ENCODE data around the gene NFATC2IP. TPM values are rescaled to one million over a fixed set of nuclear protein-coding genes. Genes with fewer than 3 reads are reported as not detected.
"Not testable (repeated sequence)": the region's sequence is repeated elsewhere in the genome, so short reads cannot be mapped to it uniquely, and the experiment has no call there.

NFATC2IP gene
- total RNA-seq, 2 experiments from 2014 or later: 115 to 117 TPM

GRCh38 chr16:28999577-28999976 is 48.8 kb downstream of the NFATC2IP start:
- peak overlapping the region; percentile 2 for H3K27ac Mint-ChIP-seq
- H3K4me1 Mint-ChIP-seq: peaks cover 5% of the 10 kb centered on the region
- POLR2A ChIA-PET: interaction anchor here (1.2 to 2.0 kb wide), 3 partner anchors 8 to 15 kb away, joined by 3 to 6 read pairs (median 4); partner anchors contain the start of gene LAT

GRCh38 chr16:29000019-29000418 is 49.3 kb downstream of the NFATC2IP start:
- Mint-ChIP-seq H3K9me3 (no peaks in the 10 kb centered on the region), H3K36me3 (no peaks in the 10 kb centered on the region), H3K27me3 (no peaks in the 10 kb centered on the region), H3K27ac (no peak overlapping the region), H3K4me3 (no peak overlapping the region), H3K4me1 (peaks cover 5% of the 10 kb centered on the region)
- ATAC-seq (ENCODE audit: low read depth): no peak
- POLR2A ChIA-PET: interaction anchor here (1.2 to 1.9 kb wide), 2 partner anchors 11 to 16 kb away, joined by 3 to 4 read pairs; partner anchors contain the start of gene LAT
- no peak for DNase-seq

More at GRCh38 chr16:28999577-28999976, 48.8 kb downstream of the NFATC2IP start:
- Mint-ChIP-seq H3K4me3 (no peak overlapping the region), H3K9me3 (no peaks in the 10 kb centered on the region), H3K36me3 (no peaks in the 10 kb centered on the region), H3K27me3 (no peaks in the 10 kb centered on the region)
- DNase-seq: no peak
- no peak for ATAC-seq (ENCODE audit: low read depth)

- Mint-ChIP-seq H3K4me1 (peaks cover 21% of the 10 kb centered on the region), H3K27ac (peak overlapping the region; percentile 5)
- POLR2A ChIA-PET; DNase-seq; ATAC-seq (ENCODE audit: low read depth); H3K36me3 Mint-ChIP-seq; H3K9me3 Mint-ChIP-seq; H3K27me3 Mint-ChIP-seq; H3K4me3 Mint-ChIP-seq: not testable (repeated sequence)
These were observed 53.9 kb downstream of the NFATC2IP start for GRCh38 chr16:29004496-29005139.

- peaks cover 2% of the 10 kb centered on the region for H3K9me3 Mint-ChIP-seq
- peaks cover 35% of the 10 kb centered on the region for H3K4me1 Mint-ChIP-seq
These were observed 57.2 kb downstream of the NFATC2IP start for GRCh38 chr16:29007730-29008593.

GRCh38 chr16:29009050-29009837 is 58.5 kb downstream of the NFATC2IP start:
- peak overlapping the region; percentile 99 for H3K27ac Mint-ChIP-seq
- DNase-seq: peak; percentile 44

More at GRCh38 chr16:29007730-29008593, 57.2 kb downstream of the NFATC2IP start:
- H3K27me3 Mint-ChIP-seq: no peaks in the 10 kb centered on the region
- peaks cover 7% of the 10 kb centered on the region for H3K36me3 Mint-ChIP-seq
- POLR2A ChIA-PET: interaction anchor here (0.6 to 3.2 kb wide), 11 partner anchors 9 to 121 kb away, joined by 3 to 60 read pairs (median 5); partner anchors contain the start of gene LAT
- ATAC-seq (ENCODE audit: low read depth) (peak; percentile 92), DNase-seq (peak; percentile 62)
- peak overlapping the region; percentile 99 for H3K27ac Mint-ChIP-seq
- peak overlapping the region; percentile 75 for H3K4me3 Mint-ChIP-seq

GRCh38 chr16:29009838-29010166 is 59.1 kb downstream of the NFATC2IP start:
- ATAC-seq (ENCODE audit: low read depth) (no peak), DNase-seq (no peak)
- peak overlapping the region; percentile 99 for H3K27ac Mint-ChIP-seq
- H3K9me3 Mint-ChIP-seq: peaks cover 2% of the 10 kb centered on the region
- POLR2A ChIA-PET: interaction anchor here (0.7 to 1.7 kb wide), 4 partner anchors 17 to 105 kb away, joined by 3 to 14 read pairs (median 3); partner anchors contain the start of gene LAT
- H3K4me3 Mint-ChIP-seq: no peak overlapping the region
- H3K4me1 Mint-ChIP-seq: peaks cover 42% of the 10 kb centered on the region
- H3K27me3 Mint-ChIP-seq: no peaks in the 10 kb centered on the region
- H3K36me3 Mint-ChIP-seq: peaks cover 7% of the 10 kb centered on the region

More at GRCh38 chr16:29009050-29009837, 58.5 kb downstream of the NFATC2IP start:
- peak; percentile 27 for ATAC-seq (ENCODE audit: low read depth)
- Mint-ChIP-seq H3K36me3 (peaks cover 7% of the 10 kb centered on the region), H3K4me1 (peaks cover 40% of the 10 kb centered on the region), H3K27me3 (no peaks in the 10 kb centered on the region), H3K4me3 (peak overlapping the region; percentile 84), H3K9me3 (peaks cover 2% of the 10 kb centered on the region)
- POLR2A ChIA-PET: interaction anchor here (0.7 to 3.2 kb wide), 8 partner anchors 11 to 66 kb away, joined by 3 to 60 read pairs (median 5); partner anchors contain the start of gene LAT

GRCh38 chr16:29011112-29011511 is 60.4 kb downstream of the NFATC2IP start:
- H3K9me3 Mint-ChIP-seq: no peaks in the 10 kb centered on the region
- no peak overlapping the region for H3K4me3 Mint-ChIP-seq
- H3K36me3 Mint-ChIP-seq: peaks cover 5% of the 10 kb centered on the region
- H3K27ac Mint-ChIP-seq: no peak overlapping the region
- POLR2A ChIA-PET: interaction anchor here (0.7 to 1.7 kb wide), 5 partner anchors 9 to 738 kb away, joined by 3 to 14 read pairs (median 4); partner anchors contain the start of gene LAT
- H3K4me1 Mint-ChIP-seq: peaks cover 42% of the 10 kb centered on the region
- DNase-seq (no peak), ATAC-seq (ENCODE audit: low read depth) (no peak)
- no peaks in the 10 kb centered on the region for H3K27me3 Mint-ChIP-seq

- no peak overlapping the region for H3K4me3 Mint-ChIP-seq
- POLR2A ChIA-PET: interaction anchor here (1.2 kb wide), 1 partner anchor 9 kb away, joined by 3 read pairs; no protein-coding TSS in a partner anchor
- peak overlapping the region; percentile 83 for H3K27ac Mint-ChIP-seq
- H3K4me1 Mint-ChIP-seq: peaks cover 42% of the 10 kb centered on the region
- peaks cover 4% of the 10 kb centered on the region for H3K36me3 Mint-ChIP-seq
- ATAC-seq (ENCODE audit: low read depth) (no peak), DNase-seq (no peak)
- H3K9me3 Mint-ChIP-seq: no peaks in the 10 kb centered on the region
- H3K27me3 Mint-ChIP-seq: no peaks in the 10 kb centered on the region
These were observed 61.1 kb downstream of the NFATC2IP start for GRCh38 chr16:29011851-29012250.

- Mint-ChIP-seq H3K4me3 (peak overlapping the region; percentile 9), H3K9me3 (no peaks in the 10 kb centered on the region), H3K36me3 (peaks cover 4% of the 10 kb centered on the region), H3K27ac (peak overlapping the region; percentile 83), H3K27me3 (no peaks in the 10 kb centered on the region), H3K4me1 (peaks cover 35% of the 10 kb centered on the region)
- ATAC-seq (ENCODE audit: low read depth) (peak; percentile 7), DNase-seq (no peak)
- POLR2A ChIA-PET: interaction anchor here (0.7 to 1.3 kb wide), 3 partner anchors 12 to 28 kb away, joined by 3 to 4 read pairs (median 3); partner anchors contain the start of gene LAT
These were observed 62.3 kb downstream of the NFATC2IP start for GRCh38 chr16:29012913-29013553.

GRCh38 chr16:29014561-29015069 is 63.9 kb downstream of the NFATC2IP start:
- Mint-ChIP-seq H3K4me1 (peaks cover 21% of the 10 kb centered on the region), H3K9me3 (no peaks in the 10 kb centered on the region), H3K27me3 (no peaks in the 10 kb centered on the region), H3K4me3 (no peak overlapping the region), H3K36me3 (peaks cover 3% of the 10 kb centered on the region), H3K27ac (peak overlapping the region; percentile 83)
- POLR2A ChIA-PET: interaction anchor here (0.7 to 0.9 kb wide), 2 partner anchors 9 to 27 kb away, joined by 3 to 4 read pairs; no protein-coding TSS in a partner anchor
- no peak for DNase-seq
- ATAC-seq (ENCODE audit: low read depth): no peak

All from activated naive CD8-positive, alpha-beta T cell treated with anti-CD3 and anti-CD28 coated beads, Interleukin-2, amount 10 ng/mL, durations not matched to agents 7 days and 5 days (primary cell).